Uterus (tissue), 2 donors: Measurements from ENCODE around the gene ARPC4.
"Not testable (repeated sequence)": the region's sequence is repeated elsewhere in the genome, so short reads cannot be mapped to it uniquely, and the experiment has no call there.

Source experiments
- POLR2A ChIP-seq, 2 donors: fragments of 450-650 bp; IDR thresholded peaks; one replicate each; pipeline ENCODE4 v1.6.1; 2016; ENCODE audit warnings: antibody characterized with exemption in 2 of 2, mild to moderate bottlenecking in 1 of 2, moderate library complexity in 1 of 2
- TF ChIP-seq, protein P1 (sequence below), 4 experiments: fragments of 200-600 bp in 2 of 4; fragments of 450-650 bp in 2 of 4; sonication (generic) in 2 of 4; IDR thresholded peaks; one replicate each; pipeline ENCODE4 v1.5.1; 2016 to 2019; ENCODE audit warnings: antibody characterized with exemption in 4 of 4, mild to moderate bottlenecking in 2 of 4, moderate library complexity in 1 of 4

DNA sequence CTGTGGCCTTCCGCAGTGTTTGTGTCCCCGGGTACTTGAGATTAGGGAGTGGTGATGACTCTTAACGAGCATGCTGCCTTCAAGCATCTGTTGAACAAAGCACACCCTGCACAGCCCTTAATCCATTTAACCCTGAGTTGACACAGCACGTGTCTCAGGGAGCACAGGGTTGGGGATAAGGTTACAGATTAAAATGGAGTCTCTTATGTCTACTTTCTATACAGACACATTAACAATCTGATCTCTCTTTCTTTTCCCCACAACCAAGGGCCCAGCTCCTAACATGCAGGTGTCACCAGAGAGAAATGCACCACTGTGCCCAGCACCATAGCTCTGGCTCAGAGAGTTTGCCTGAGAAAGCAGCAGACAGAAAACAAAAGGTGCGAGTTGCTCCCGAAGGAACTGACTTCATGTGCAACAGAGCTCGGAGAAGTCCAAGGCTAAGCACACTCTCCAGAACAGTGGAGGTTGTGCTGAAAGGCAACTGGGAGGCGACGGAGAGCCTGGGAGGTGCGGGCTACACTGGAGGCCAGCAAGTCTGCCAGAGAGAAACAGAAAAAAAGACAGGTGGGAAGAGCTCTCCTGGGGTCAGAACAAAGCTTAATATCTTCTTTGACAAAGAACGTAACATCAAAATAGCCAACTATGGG lies 61.5 kb downstream of the ARPC4 start:
- TF ChIP-seq, protein P1, sequence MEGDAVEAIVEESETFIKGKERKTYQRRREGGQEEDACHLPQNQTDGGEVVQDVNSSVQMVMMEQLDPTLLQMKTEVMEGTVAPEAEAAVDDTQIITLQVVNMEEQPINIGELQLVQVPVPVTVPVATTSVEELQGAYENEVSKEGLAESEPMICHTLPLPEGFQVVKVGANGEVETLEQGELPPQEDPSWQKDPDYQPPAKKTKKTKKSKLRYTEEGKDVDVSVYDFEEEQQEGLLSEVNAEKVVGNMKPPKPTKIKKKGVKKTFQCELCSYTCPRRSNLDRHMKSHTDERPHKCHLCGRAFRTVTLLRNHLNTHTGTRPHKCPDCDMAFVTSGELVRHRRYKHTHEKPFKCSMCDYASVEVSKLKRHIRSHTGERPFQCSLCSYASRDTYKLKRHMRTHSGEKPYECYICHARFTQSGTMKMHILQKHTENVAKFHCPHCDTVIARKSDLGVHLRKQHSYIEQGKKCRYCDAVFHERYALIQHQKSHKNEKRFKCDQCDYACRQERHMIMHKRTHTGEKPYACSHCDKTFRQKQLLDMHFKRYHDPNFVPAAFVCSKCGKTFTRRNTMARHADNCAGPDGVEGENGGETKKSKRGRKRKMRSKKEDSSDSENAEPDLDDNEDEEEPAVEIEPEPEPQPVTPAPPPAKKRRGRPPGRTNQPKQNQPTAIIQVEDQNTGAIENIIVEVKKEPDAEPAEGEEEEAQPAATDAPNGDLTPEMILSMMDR (IDR thresholded peaks at IDR 0.05): not testable (repeated sequence)
- not testable (repeated sequence) for TF ChIP-seq POLR2A (IDR thresholded peaks at IDR 0.05)
